ENCODE data around the gene CIDEA.
A peak's percentile ranks its signal among the peaks of the same experiment; 100 is the strongest.

CIDEA gene

DNA sequence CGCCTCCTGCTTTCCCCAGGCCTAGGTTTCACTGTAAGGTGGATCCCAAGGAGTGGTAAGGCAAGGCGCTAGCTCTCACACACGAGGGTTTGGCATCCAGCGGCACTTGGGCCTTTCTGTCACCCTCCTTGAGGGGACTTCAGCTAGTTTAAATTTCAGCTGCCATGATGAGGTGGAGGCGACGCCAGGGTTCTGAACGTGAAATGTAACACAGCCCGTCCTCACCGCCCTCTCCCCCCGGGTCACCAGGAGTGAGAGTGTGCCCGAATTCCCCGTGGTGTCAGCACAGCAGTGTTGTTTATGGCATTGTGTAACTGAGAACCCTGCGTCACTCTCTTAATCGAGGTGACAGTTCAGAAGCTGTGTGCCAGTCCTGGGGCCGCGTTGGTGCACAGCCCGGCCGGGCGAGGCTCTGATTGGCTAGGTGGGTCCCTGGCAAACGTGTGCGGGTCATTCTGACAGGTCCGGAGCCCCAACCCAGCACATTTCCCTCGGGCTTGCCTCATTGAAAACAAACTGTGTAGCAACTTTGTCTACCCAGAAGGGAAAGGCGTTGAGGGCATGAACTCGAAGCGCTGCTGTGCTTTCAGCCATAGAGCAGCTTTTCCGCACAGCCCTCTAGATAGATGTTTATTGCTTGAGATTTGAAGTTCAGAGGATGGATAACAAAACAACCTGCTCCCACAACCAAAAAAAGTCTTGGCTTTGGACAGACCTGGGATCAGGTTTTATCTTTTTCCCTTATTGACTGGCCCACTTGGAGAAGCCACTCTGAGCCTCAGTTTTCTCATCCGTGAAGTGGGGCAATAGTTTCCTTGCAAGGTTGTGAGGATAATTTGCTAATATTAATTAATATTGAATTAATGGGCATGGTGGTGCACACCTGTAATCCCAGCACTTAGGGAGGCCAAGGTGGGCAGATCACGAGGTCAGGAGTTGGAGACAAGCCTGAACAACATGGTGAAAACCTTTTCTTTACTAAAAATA is 4.9 kb downstream of the CIDEA start:
- no peak for DNase-seq (ENCODE audit: low spot score)
- no peak overlapping the region for H3K27ac ChIP-seq
- POLR2A ChIA-PET (ENCODE audit: low non-redundant PET) = no interaction called here

GRCh38 chr18:12262748-12263147 is 8.6 kb downstream of the CIDEA start:
- POLR2A ChIA-PET (ENCODE audit: low non-redundant PET) = no interaction called here
- CTCF ChIA-PET = no interaction called here

More for the DNA sequence above, 4.9 kb downstream of the CIDEA start:
- CTCF ChIA-PET = interaction anchor here (0.5 to 1.3 kb wide), 2 partner anchors 13 to 486 kb away, joined by 3 to 4 read pairs; no protein-coding TSS in a partner anchor
- TF ChIP-seq, protein P1, sequence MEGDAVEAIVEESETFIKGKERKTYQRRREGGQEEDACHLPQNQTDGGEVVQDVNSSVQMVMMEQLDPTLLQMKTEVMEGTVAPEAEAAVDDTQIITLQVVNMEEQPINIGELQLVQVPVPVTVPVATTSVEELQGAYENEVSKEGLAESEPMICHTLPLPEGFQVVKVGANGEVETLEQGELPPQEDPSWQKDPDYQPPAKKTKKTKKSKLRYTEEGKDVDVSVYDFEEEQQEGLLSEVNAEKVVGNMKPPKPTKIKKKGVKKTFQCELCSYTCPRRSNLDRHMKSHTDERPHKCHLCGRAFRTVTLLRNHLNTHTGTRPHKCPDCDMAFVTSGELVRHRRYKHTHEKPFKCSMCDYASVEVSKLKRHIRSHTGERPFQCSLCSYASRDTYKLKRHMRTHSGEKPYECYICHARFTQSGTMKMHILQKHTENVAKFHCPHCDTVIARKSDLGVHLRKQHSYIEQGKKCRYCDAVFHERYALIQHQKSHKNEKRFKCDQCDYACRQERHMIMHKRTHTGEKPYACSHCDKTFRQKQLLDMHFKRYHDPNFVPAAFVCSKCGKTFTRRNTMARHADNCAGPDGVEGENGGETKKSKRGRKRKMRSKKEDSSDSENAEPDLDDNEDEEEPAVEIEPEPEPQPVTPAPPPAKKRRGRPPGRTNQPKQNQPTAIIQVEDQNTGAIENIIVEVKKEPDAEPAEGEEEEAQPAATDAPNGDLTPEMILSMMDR (conservative IDR thresholded peaks at IDR 0.05; ENCODE audit: low read depth) = no peak

DNA sequence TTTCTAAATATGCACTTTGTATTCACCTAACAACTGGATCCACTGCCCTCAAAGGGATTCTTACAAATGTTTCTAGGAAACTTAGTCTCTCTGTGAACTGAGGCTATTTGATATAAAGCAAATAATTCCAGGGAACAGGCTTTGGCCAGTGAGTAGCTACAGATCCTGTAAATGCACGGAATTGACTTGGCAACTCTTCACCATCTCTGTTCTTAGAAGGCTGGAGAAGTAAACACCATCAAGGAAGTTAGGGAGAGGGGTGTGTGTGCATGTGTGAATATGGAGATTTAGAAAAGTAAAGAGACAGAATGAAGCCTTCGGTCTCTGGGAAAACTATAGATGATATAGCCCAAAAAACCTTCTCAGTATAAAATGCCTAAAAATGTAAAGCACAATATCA is 10.7 kb downstream of the CIDEA start:
- CTCF ChIA-PET = interaction anchor here (1.0 kb wide), 1 partner anchor 63 kb away, joined by 4 read pairs; no protein-coding TSS in a partner anchor
- no peak overlapping the region for H3K27ac ChIP-seq
- POLR2A ChIA-PET (ENCODE audit: low non-redundant PET) = no interaction called here
- TF ChIP-seq, protein P1 (conservative IDR thresholded peaks at IDR 0.05; ENCODE audit: low read depth) = no peak
- DNase-seq (ENCODE audit: low spot score) = no peak

More at GRCh38 chr18:12262748-12263147, 8.6 kb downstream of the CIDEA start:
- no peak overlapping the region for H3K27ac ChIP-seq
- TF ChIP-seq, protein P1 (conservative IDR thresholded peaks at IDR 0.05; ENCODE audit: low read depth) = no peak
- DNase-seq (ENCODE audit: low spot score) = no peak

DNA sequence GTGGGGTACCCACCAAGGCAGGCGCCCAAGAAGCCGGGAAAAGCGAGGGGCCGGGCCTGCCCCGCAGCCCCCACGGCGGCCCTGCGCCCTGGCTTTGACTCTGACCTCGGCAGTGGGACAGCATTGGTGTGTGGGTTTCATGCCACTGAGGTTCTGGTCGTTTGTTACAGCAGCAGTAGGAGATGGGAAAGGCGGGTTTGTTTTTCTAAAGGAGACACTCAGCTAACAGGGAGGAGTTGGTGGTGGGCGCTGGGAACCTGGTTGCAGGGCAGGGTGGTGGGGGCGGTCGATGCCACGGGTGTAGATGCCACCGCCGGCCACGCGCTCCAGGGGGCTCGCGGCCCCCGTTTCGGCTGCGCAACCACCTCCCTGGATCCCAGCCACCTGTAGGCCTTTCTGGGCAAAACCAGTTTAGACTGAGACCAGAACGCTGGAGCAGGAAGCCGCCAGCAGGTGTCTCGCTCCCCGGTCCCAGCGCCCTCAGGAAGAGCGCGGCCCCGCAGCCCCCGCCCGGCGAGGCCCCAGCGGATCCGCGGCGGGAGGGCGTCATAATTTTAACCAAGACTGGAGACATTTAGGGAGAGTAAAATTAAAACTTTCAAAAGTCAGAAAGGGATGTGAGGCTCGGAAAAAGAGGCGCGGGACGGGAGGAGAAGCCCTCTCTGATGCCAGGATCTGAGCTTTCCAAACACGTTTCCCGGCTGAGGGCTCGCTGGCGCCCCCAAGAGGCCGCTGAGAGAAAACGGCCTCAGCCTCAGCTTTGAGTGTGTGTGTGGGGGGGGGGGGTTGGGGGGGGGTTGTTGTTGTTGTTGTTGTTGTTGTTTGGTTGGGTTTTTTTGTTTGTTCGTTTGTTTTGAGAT is 17.4 kb downstream of the CIDEA start:
- TF ChIP-seq, protein P1 (conservative IDR thresholded peaks at IDR 0.05; ENCODE audit: low read depth) = peak; percentile 89
- CTCF ChIA-PET = interaction anchor here (0.5 to 1.7 kb wide), 24 partner anchors 9 to 608 kb away, joined by 3 to 26 read pairs (median 5); partner anchors contain the start of genes ANKRD62 and TUBB6
- H3K27ac ChIP-seq = peak overlapping the region; percentile 67
- DNase-seq (ENCODE audit: low spot score) = peak; percentile 85
- POLR2A ChIA-PET (ENCODE audit: low non-redundant PET) = interaction anchor here (1.2 kb wide), 1 partner anchor 38 kb away, joined by 3 read pairs; no protein-coding TSS in a partner anchor

DNA sequence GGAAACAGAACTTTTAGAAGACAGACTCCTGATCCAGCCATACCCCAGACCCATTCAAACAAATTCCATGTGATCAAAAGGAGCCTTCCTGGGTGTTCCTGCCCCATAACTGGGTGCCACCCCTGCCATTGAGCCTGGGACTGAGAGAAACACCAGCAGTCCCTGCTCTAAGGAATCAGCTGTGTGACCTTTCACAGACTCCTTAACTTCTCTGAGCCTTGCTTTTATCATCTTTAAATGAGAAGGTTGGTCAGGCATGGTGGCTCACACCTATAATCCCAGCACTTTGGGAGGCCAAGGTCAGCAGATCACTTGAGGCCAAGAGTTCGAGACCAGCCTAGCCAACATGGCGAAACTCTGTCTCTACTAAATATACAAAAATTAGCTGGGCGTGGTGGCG is 20.6 kb downstream of the CIDEA start:
- no peak for DNase-seq (ENCODE audit: low spot score)
- POLR2A ChIA-PET (ENCODE audit: low non-redundant PET) = no interaction called here
- TF ChIP-seq, protein P1 (conservative IDR thresholded peaks at IDR 0.05; ENCODE audit: low read depth) = no peak
- no peak overlapping the region for H3K27ac ChIP-seq
- CTCF ChIA-PET = interaction anchor here (0.7 kb wide), 2 partner anchors 10 to 51 kb away, joined by 3 to 5 read pairs; no protein-coding TSS in a partner anchor
